Stimulated activated CD4-positive, alpha-beta T cell treated with anti-CD3 and anti-CD28 coated beads, Interleukin-2, amount 100 ng/mL, for 48 hours (primary cell): ENCODE data around the gene OR10W1.

Experiments
- DNase-seq, 2 donors: peaks; one replicate each; pipeline ENCODE4 v3.0.0-alpha.2; 2020

The OR10W1 gene

GRCh38 chr11:58268142-58268541 is at the start of gene OR10W1:
OR10W1 (minus strand) TSS chr11:58268260; CDS start chr11:58267858, 402 bp downstream.
- no peak for DNase-seq

- no peak for DNase-seq
Measured at GRCh38 chr11:58316142-58316541, 48.1 kb upstream of the OR10W1 start.

GRCh38 chr11:58301576-58301975 is 33.5 kb upstream of the OR10W1 start:
- no peak for DNase-seq

- DNase-seq = no peak
Measured at GRCh38 chr11:58292017-58292416, 24.0 kb upstream of the OR10W1 start.

GRCh38 chr11:58289266-58289665 is 21.2 kb upstream of the OR10W1 start:
- no peak for DNase-seq

GRCh38 chr11:58286249-58286648 is 18.2 kb upstream of the OR10W1 start:
- no peak for DNase-seq

- no peak for DNase-seq
Measured at GRCh38 chr11:58285483-58286040, 17.5 kb upstream of the OR10W1 start.

- DNase-seq = no peak
Measured at GRCh38 chr11:58276151-58276550, 8.1 kb upstream of the OR10W1 start.

- no peak for DNase-seq
Measured at GRCh38 chr11:58275002-58275401, 6.9 kb upstream of the OR10W1 start.

GRCh38 chr11:58259983-58260382 is 8.1 kb downstream of the OR10W1 start:
- no peak for DNase-seq

GRCh38 chr11:58254936-58255335 is 13.1 kb downstream of the OR10W1 start:
- DNase-seq = no peak

- DNase-seq = no peak
Measured at GRCh38 chr11:58243954-58244353, 24.1 kb downstream of the OR10W1 start.

- DNase-seq = no peak
Measured at GRCh38 chr11:58227956-58228615, 40.0 kb downstream of the OR10W1 start.

- no peak for DNase-seq
Measured at GRCh38 chr11:58222721-58223120, 45.3 kb downstream of the OR10W1 start.
